IMR-90 (cell line): Measurements from ENCODE around the gene C19orf33. TPM values are rescaled to one million over a fixed set of nuclear protein-coding genes. Genes with fewer than 3 reads are reported as not detected.
A peak's percentile ranks its signal among the peaks of the same experiment; 100 is the strongest.

Experiments used
- ATAC-seq: fragments of 200-7000 bp; cut with Tn5 transposase; 2 replicates; pipeline ENCODE4 v1.9.1; 2020; ENCODE audit warnings: low read depth, mild to moderate bottlenecking, moderate library complexity
- BruUV-seq: library from RNA; stranded (reverse); fragments of 400-500 nt; replicated peaks from 2 replicates; lab custom pipeline; 2021; lab: Mats Ljungman, UMichigan
- CTCF ChIA-PET: fragments of 300-600 bp; formaldehyde crosslinking; extraction: SDS; loops from one replicate; lab custom pipeline; 2021; ENCODE audit warnings: antibody characterized with exemption; lab: Yijun Ruan, JAX
- POLR2A ChIA-PET: fragments of 300-600 bp; sonication (Branson Sonifier 250); formaldehyde crosslinking; loops from one replicate; lab custom pipeline; 2022; ENCODE audit warnings: antibody characterized with exemption; ENCODE audit not compliant: unreplicated experiment; lab: Charles Lee
- DNase-seq: peaks from one replicate; pipeline ENCODE4 v3.0.0; 2013
- H2AFZ ChIP-seq: replicated peaks from 2 replicates; pipeline ENCODE3; 2013; ENCODE audit warnings: low read length, mild to moderate bottlenecking; ENCODE audit not compliant: poor library complexity
- H2AK5ac ChIP-seq: 2 replicates; pipeline ENCODE4 v1.6.1; 2013; ENCODE audit warnings: low read depth, low read length, inconsistent platforms
- H2AK9ac ChIP-seq: replicated peaks from 2 replicates; pipeline ENCODE3; 2013; ENCODE audit warnings: mild to moderate bottlenecking, low read depth, low read length, moderate library complexity; ENCODE audit not compliant: poor library complexity
- H2BK120ac ChIP-seq: 2 replicates; pipeline ENCODE4 v1.6.1; 2013; ENCODE audit warnings: low read depth, low read length, inconsistent platforms
- H2BK15ac ChIP-seq: 3 replicates; pipeline ENCODE4 v1.6.1; 2013; ENCODE audit warnings: low read depth, low read length, inconsistent platforms
- H2BK20ac ChIP-seq: 2 replicates; pipeline ENCODE4 v1.6.1; 2013; ENCODE audit warnings: low read depth, mild to moderate bottlenecking, inconsistent platforms, low read length, moderate library complexity
- H2BK5ac ChIP-seq: 2 replicates; pipeline ENCODE4 v1.6.1; 2013; ENCODE audit warnings: mild to moderate bottlenecking, low read depth, low read length, inconsistent platforms; ENCODE audit not compliant: poor library complexity, severe bottlenecking
- H3K14ac ChIP-seq: replicated peaks from 2 replicates; pipeline ENCODE4 v1.6.1; 2013; ENCODE audit warnings: low read depth, low read length, inconsistent platforms
- H3K18ac ChIP-seq: 2 replicates; pipeline ENCODE4 v1.6.1; 2013; ENCODE audit warnings: low read depth, low read length, control low read depth
- H3K23ac ChIP-seq: 2 replicates; pipeline ENCODE4 v1.6.1; 2013; ENCODE audit warnings: low read depth, low read length, inconsistent platforms
- H3K27ac ChIP-seq: 2 replicates; pipeline ENCODE4 v1.5.1; 2013; ENCODE audit warnings: mild to moderate bottlenecking, control low read depth, low read length; ENCODE audit not compliant: insufficient read depth
- H3K27me3 ChIP-seq: 2 replicates; pipeline ENCODE4 v1.6.1; 2013; ENCODE audit warnings: low read length; ENCODE audit not compliant: control insufficient read depth, insufficient read depth
- H3K36me3 ChIP-seq: 2 replicates; pipeline ENCODE4 v1.6.1; 2013; ENCODE audit warnings: low read length, mixed read lengths; ENCODE audit not compliant: control insufficient read depth, insufficient read depth
- H3K4ac ChIP-seq: 2 replicates; pipeline ENCODE4 v1.6.1; 2013; ENCODE audit warnings: low read depth, low read length, inconsistent platforms
- H3K4me1 ChIP-seq: 2 replicates; pipeline ENCODE4 v1.6.1; 2013; ENCODE audit warnings: low read length, mixed read lengths; ENCODE audit not compliant: control insufficient read depth, insufficient read depth
- H3K4me2 ChIP-seq: 2 replicates; pipeline ENCODE4 v1.6.1; 2013; ENCODE audit warnings: low read depth, mild to moderate bottlenecking, control low read depth, low read length, moderate library complexity
- H3K4me3 ChIP-seq: 2 replicates; pipeline ENCODE4 v1.5.1; 2013; ENCODE audit warnings: low read depth, mild to moderate bottlenecking, control low read depth, low read length, moderate library complexity; ENCODE audit not compliant: insufficient read depth
- H3K56ac ChIP-seq: 2 replicates; pipeline ENCODE4 v1.6.1; 2013; ENCODE audit warnings: low read length, inconsistent platforms; ENCODE audit not compliant: insufficient read depth; ENCODE audit errors: extremely low read depth
- H3K79me1 ChIP-seq, 2 experiments: 2 replicates each; pipeline ENCODE4 v1.6.1; 2013; ENCODE audit warnings: low read length in 2 of 2, inconsistent platforms in 1 of 2, low read depth in 1 of 2
- H3K9ac ChIP-seq: 2 replicates; pipeline ENCODE4 v1.6.1; 2013; ENCODE audit warnings: low read depth, low read length, control low read depth
- H3K9me1 ChIP-seq: 2 replicates; pipeline ENCODE4 v1.6.1; 2013; ENCODE audit warnings: low read length, inconsistent platforms; ENCODE audit not compliant: insufficient read depth
- H3K9me3 ChIP-seq: 2 replicates; pipeline ENCODE4 v1.6.1; 2013; ENCODE audit warnings: low read length; ENCODE audit not compliant: control insufficient read depth, insufficient read depth
- H4K20me1 ChIP-seq: 2 replicates; pipeline ENCODE4 v1.6.1; 2013; ENCODE audit warnings: low read length, inconsistent platforms; ENCODE audit not compliant: insufficient read depth
- H4K5ac ChIP-seq: 2 replicates; pipeline ENCODE4 v1.6.1; 2013; ENCODE audit warnings: mild to moderate bottlenecking, low read depth, low read length, control low read depth
- H4K8ac ChIP-seq, 2 experiments: 2 replicates each; pipeline ENCODE4 v1.6.1; 2013; ENCODE audit warnings: low read depth in 2 of 2, low read length in 2 of 2, control low read depth in 1 of 2, inconsistent platforms in 1 of 2
- H4K91ac ChIP-seq: 2 replicates; pipeline ENCODE4 v1.6.1; 2013; ENCODE audit warnings: low read depth, low read length, inconsistent platforms; ENCODE audit not compliant: insufficient read depth
- BHLHE40 ChIP-seq: fragments of 150-350 bp; IDR thresholded peaks from 2 replicates; pipeline ENCODE4 v1.6.1; 2016; ENCODE audit warnings: mild to moderate bottlenecking, low read depth, low read length
- MAFK ChIP-seq: IDR thresholded peaks from 2 replicates; pipeline ENCODE4 v1.6.1; 2012; ENCODE audit warnings: low read depth, low read length, improper control_type of control experiment
- MXI1 ChIP-seq: IDR thresholded peaks from 2 replicates; pipeline ENCODE4 v1.6.1; 2012; ENCODE audit warnings: low read depth, mild to moderate bottlenecking, low read length, moderate library complexity, borderline replicate concordance
- RAD21 ChIP-seq: IDR thresholded peaks from 2 replicates; pipeline ENCODE4 v1.6.1; 2012; ENCODE audit warnings: low read length, improper control_type of control experiment
- WGBS, 2 experiments: methylation state at CpG; one replicate each; pipeline versions ENCODE4 v1.1.5 to v1.1.7; 2013; ENCODE audit warnings: missing lambda C conversion rate in 2 of 2; ENCODE audit not compliant: insufficient read length in 1 of 2; ENCODE audit errors: extremely low coverage in 2 of 2; 5-methylcytosine and 5-hydroxymethylcytosine counted together
- dilution Hi-C: fragments of 300-500 bp; cut with HindIII; formaldehyde crosslinking; loops from one replicate; pipeline ENCODE4 v1.14.3; 2018; ENCODE audit warnings: low sequenced_read_pairs; ENCODE audit not compliant: unreplicated experiment
- in situ Hi-C: fragments of 300-500 bp; cut with MboI; formaldehyde crosslinking; loops from 3 replicates; pipeline ENCODE4 v1.14.3; 2019; ENCODE audit warnings: low sequenced_read_pairs, inconsistent platforms, mixed read lengths
- intact Hi-C: fragments of 100-400 bp; cut with micrococcal nuclease; formaldehyde crosslinking; loops from 2 replicates; pipeline ENCODE4 v1.10.0; 2022
- polyA plus RNA-seq, 3 experiments: library from polyadenylated mRNA; depleted of rRNA; stranded (reverse); fragments of >200 nt; gene quantifications; 2 replicates each; pipeline ENCODE4 v1.2.3, GENCODE V29; 2012; ENCODE audit warnings: low replicate concordance in 1 of 3
- total RNA-seq: library from RNA; depleted of rRNA; stranded (reverse); fragments of >200 nt; gene quantifications from 2 replicates; pipeline ENCODE4 v1.2.3, GENCODE V29; 2012
- TF ChIP-seq, protein P1 (sequence below): fragments of 150-350 bp; IDR thresholded peaks from 2 replicates; pipeline ENCODE4 v1.6.1; 2017; ENCODE audit warnings: mild to moderate bottlenecking, antibody characterized with exemption, low read length, low read depth
- TF ChIP-seq, protein P2 (sequence below): fragments of 150-350 bp; IDR thresholded peaks from 2 replicates; pipeline ENCODE4 v1.6.1; 2016; ENCODE audit warnings: low read depth, mild to moderate bottlenecking, low read length, moderate library complexity, borderline replicate concordance

C19orf33 gene
- total and polyA plus RNA-seq, 2 of the 4 experiments (the other 2 are of a cell fraction): 0.80 TPM; not detected in 1

DNA sequence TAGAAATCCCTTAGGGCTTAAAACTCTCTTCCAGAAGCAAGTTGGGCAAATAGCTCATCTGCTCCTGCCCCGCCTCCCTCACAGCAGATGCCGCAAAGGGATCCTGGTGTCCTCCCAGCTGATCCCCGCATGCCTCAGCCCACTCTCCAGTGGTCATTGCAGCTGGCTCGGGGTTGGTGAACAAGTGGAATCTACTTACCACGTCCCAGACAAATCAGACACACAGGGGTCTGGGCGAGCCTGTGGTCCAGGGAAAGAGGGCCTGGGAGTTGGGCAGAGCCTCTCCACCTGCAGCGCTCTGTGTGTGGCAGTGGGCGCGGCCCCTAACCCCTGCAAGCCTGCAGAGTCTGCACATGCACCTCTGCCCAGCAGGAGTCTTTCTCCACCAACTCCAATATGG, 10.8 kb upstream of the C19orf33 start:
- H2AFZ ChIP-seq: no peak overlapping the region
- H3K36me3 ChIP-seq: no peaks in the 10 kb centered on the region
- no peak overlapping the region for H3K4me3 ChIP-seq
- no peak overlapping the region for H3K27ac ChIP-seq
- in situ Hi-C loops (no loop called here), intact Hi-C loops (no loop called here), dilution Hi-C loops (no loop called here)
- H3K56ac ChIP-seq: no peak overlapping the region
- no peak overlapping the region for H3K23ac ChIP-seq
- H2BK5ac ChIP-seq: no peak overlapping the region
- H2BK15ac ChIP-seq: no peak overlapping the region
- H4K20me1 ChIP-seq: no peaks in the 10 kb centered on the region
- H2BK120ac ChIP-seq: peak overlapping the region; percentile 38; the same call in 1 of the 2 replicates
- H3K9me3 ChIP-seq: no peaks in the 10 kb centered on the region
- H3K27me3 ChIP-seq: no peaks in the 10 kb centered on the region
- H3K9ac ChIP-seq: no peak overlapping the region
- ATAC-seq: no peak
- CTCF ChIA-PET: no interaction called here
- no peak overlapping the region for H3K14ac ChIP-seq
- H3K9me1 ChIP-seq: peaks cover 13% of the 10 kb centered on the region
- no peak overlapping the region for H4K5ac ChIP-seq
- TF ChIP-seq, protein P1, sequence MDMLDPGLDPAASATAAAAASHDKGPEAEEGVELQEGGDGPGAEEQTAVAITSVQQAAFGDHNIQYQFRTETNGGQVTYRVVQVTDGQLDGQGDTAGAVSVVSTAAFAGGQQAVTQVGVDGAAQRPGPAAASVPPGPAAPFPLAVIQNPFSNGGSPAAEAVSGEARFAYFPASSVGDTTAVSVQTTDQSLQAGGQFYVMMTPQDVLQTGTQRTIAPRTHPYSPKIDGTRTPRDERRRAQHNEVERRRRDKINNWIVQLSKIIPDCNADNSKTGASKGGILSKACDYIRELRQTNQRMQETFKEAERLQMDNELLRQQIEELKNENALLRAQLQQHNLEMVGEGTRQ: no peak
- TF ChIP-seq MAFK (no peak), BHLHE40 (no peak), RAD21 (no peak), MXI1 (no peak)
- TF ChIP-seq, protein P2, sequence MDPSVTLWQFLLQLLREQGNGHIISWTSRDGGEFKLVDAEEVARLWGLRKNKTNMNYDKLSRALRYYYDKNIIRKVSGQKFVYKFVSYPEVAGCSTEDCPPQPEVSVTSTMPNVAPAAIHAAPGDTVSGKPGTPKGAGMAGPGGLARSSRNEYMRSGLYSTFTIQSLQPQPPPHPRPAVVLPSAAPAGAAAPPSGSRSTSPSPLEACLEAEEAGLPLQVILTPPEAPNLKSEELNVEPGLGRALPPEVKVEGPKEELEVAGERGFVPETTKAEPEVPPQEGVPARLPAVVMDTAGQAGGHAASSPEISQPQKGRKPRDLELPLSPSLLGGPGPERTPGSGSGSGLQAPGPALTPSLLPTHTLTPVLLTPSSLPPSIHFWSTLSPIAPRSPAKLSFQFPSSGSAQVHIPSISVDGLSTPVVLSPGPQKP: no peak
- POLR2A ChIA-PET: no interaction called here
- no peak overlapping the region for H3K4ac ChIP-seq
- no peak overlapping the region for H2AK9ac ChIP-seq
- H4K8ac ChIP-seq: no peak overlapping the region
- H3K4me1 ChIP-seq: peaks cover 18% of the 10 kb centered on the region
- no TSS peak for BruUV-seq
- H2BK20ac ChIP-seq: no peak overlapping the region
- DNase-seq: no peak
- no peak overlapping the region for H2AK5ac ChIP-seq
- peak overlapping the region; percentile 47; the same call in 1 of the 2 replicates for H4K91ac ChIP-seq
- H3K79me1 ChIP-seq: no peaks in the 10 kb centered on the region
- H3K18ac ChIP-seq: no peak overlapping the region
- H3K4me2 ChIP-seq: no peak overlapping the region
- no CpG with 5 or more reads among the region's 9 CpGs for WGBS, 2 experiments
